SU-DHL-6 (cell line): ENCODE measurements around the gene FBXO17.

Source experiments
- EZH2phosphoT487 ChIP-seq: fragments of 200-600 bp; sonication (generic), shearing (Covaris generic); conservative IDR thresholded peaks from 2 replicates; pipeline ENCODE4 v1.6.1; 2018; ENCODE audit warnings: mild to moderate bottlenecking, antibody characterized with exemption, low read length, moderate library complexity, mixed read lengths
- TF ChIP-seq, protein P1 (sequence below): fragments of 200-600 bp; sonication (generic); IDR thresholded peaks from one replicate; pipeline ENCODE4 v1.5.1; 2017; ENCODE audit warnings: antibody characterized with exemption, mild to moderate bottlenecking, low read length, moderate library complexity; ENCODE audit not compliant: insufficient read depth, poor library complexity, severe bottlenecking

- TF ChIP-seq, protein P1, sequence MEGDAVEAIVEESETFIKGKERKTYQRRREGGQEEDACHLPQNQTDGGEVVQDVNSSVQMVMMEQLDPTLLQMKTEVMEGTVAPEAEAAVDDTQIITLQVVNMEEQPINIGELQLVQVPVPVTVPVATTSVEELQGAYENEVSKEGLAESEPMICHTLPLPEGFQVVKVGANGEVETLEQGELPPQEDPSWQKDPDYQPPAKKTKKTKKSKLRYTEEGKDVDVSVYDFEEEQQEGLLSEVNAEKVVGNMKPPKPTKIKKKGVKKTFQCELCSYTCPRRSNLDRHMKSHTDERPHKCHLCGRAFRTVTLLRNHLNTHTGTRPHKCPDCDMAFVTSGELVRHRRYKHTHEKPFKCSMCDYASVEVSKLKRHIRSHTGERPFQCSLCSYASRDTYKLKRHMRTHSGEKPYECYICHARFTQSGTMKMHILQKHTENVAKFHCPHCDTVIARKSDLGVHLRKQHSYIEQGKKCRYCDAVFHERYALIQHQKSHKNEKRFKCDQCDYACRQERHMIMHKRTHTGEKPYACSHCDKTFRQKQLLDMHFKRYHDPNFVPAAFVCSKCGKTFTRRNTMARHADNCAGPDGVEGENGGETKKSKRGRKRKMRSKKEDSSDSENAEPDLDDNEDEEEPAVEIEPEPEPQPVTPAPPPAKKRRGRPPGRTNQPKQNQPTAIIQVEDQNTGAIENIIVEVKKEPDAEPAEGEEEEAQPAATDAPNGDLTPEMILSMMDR = no peak
- no peak for TF ChIP-seq EZH2phosphoT487
These were observed 45.5 kb upstream of the FBXO17 start for GRCh38 chr19:39021063-39021462.
